ENCODE results near the gene PTPRF.

Gene PTPRF

GRCh38 chr1:43621386-43621785 lies 90.7 kb downstream of the PTPRF start:
- TF ChIP-seq TARDBP (IDR thresholded peaks at IDR 0.05) (no peak), ZNF384 (IDR thresholded peaks at IDR 0.05) (no peak), ARNT (IDR thresholded peaks at IDR 0.05) (no peak), SUZ12 (IDR thresholded peaks at IDR 0.05) (no peak), NFRKB (IDR thresholded peaks at IDR 0.05) (no peak), HDGF (IDR thresholded peaks at IDR 0.05; ENCODE audit: borderline replicate concordance) (no peak), FOXK2 (IDR thresholded peaks at IDR 0.05) (no peak), BHLHE40 (IDR thresholded peaks at IDR 0.05; ENCODE audit: borderline replicate concordance) (no peak), L3MBTL2 (conservative IDR thresholded peaks at IDR 0.05) (no peak), FOXA1 (IDR thresholded peaks at IDR 0.05) (no peak), FOXM1 (IDR thresholded peaks at IDR 0.05; ENCODE audit: borderline replicate concordance) (no peak), LEF1 (IDR thresholded peaks at IDR 0.05; ENCODE audit: borderline replicate concordance) (no peak)
- POLR2A ChIA-PET, result interaction anchor here (1.5 kb wide), 1 partner anchor 29 kb away, joined by 3 read pairs; the partner anchor contains the start of gene KDM4A
- CTCF ChIA-PET, result no interaction called here
- DNase-seq (ENCODE audit: extremely low spot score), result no peak

GRCh38 chr1:43621861-43622260 lies 91.2 kb downstream of the PTPRF start:
- DNase-seq (ENCODE audit: extremely low spot score), result no peak
- ChIA-PET POLR2A (interaction anchor here (1.5 kb wide), 1 partner anchor 29 kb away, joined by 3 read pairs; the partner anchor contains the start of gene KDM4A), CTCF (no interaction called here)

GRCh38 chr1:43622471-43622870 lies 91.8 kb downstream of the PTPRF start:
- no peak for DNase-seq (ENCODE audit: extremely low spot score)
- CTCF ChIA-PET, result no interaction called here

More at GRCh38 chr1:43621861-43622260, 91.2 kb downstream of the PTPRF start:
- TF ChIP-seq NFRKB (IDR thresholded peaks at IDR 0.05) (no peak), LEF1 (IDR thresholded peaks at IDR 0.05; ENCODE audit: borderline replicate concordance) (no peak), ARNT (IDR thresholded peaks at IDR 0.05) (no peak), SUZ12 (IDR thresholded peaks at IDR 0.05) (no peak), SP1 (IDR thresholded peaks at IDR 0.05) (no peak), TARDBP (IDR thresholded peaks at IDR 0.05) (no peak), FOXA1 (IDR thresholded peaks at IDR 0.05) (no peak), L3MBTL2 (conservative IDR thresholded peaks at IDR 0.05) (no peak), HDGF (IDR thresholded peaks at IDR 0.05; ENCODE audit: borderline replicate concordance) (no peak), BHLHE40 (IDR thresholded peaks at IDR 0.05; ENCODE audit: borderline replicate concordance) (no peak), PKNOX1 (IDR thresholded peaks at IDR 0.05) (no peak), CTBP1 (IDR thresholded peaks at IDR 0.05; ENCODE audit: borderline replicate concordance) (no peak), FOXK2 (IDR thresholded peaks at IDR 0.05) (no peak), FOXM1 (IDR thresholded peaks at IDR 0.05; ENCODE audit: borderline replicate concordance) (no peak), ELF4 (IDR thresholded peaks at IDR 0.05) (no peak), ZNF384 (IDR thresholded peaks at IDR 0.05) (no peak)

GRCh38 chr1:43622901-43623780 lies 92.5 kb downstream of the PTPRF start:
- ChIA-PET CTCF (interaction anchor here (0.6 kb wide), 1 partner anchor 312 kb away, joined by 3 read pairs; no protein-coding TSS in a partner anchor), POLR2A (no interaction called here)
- TF ChIP-seq CTBP1 (IDR thresholded peaks at IDR 0.05; ENCODE audit: borderline replicate concordance), result no peak
- TF ChIP-seq ARNT (IDR thresholded peaks at IDR 0.05), result no peak
- TF ChIP-seq FOXA1 (IDR thresholded peaks at IDR 0.05), result no peak
- TF ChIP-seq SUZ12 (IDR thresholded peaks at IDR 0.05), result no peak
- TF ChIP-seq NFRKB (IDR thresholded peaks at IDR 0.05), result no peak
- TF ChIP-seq LEF1 (IDR thresholded peaks at IDR 0.05; ENCODE audit: borderline replicate concordance), result no peak
- TF ChIP-seq ZNF384 (IDR thresholded peaks at IDR 0.05), result no peak
- TF ChIP-seq FOXM1 (IDR thresholded peaks at IDR 0.05; ENCODE audit: borderline replicate concordance), result no peak
- no peak for TF ChIP-seq HDGF (IDR thresholded peaks at IDR 0.05; ENCODE audit: borderline replicate concordance)
- TF ChIP-seq L3MBTL2 (conservative IDR thresholded peaks at IDR 0.05), result no peak
- no peak for DNase-seq (ENCODE audit: extremely low spot score)

More at GRCh38 chr1:43622471-43622870, 91.8 kb downstream of the PTPRF start:
- POLR2A ChIA-PET, result interaction anchor here (1.5 kb wide), 1 partner anchor 28 kb away, joined by 3 read pairs; the partner anchor contains the start of gene KDM4A
- TF ChIP-seq NFRKB (IDR thresholded peaks at IDR 0.05) (no peak), ARNT (IDR thresholded peaks at IDR 0.05) (no peak), L3MBTL2 (conservative IDR thresholded peaks at IDR 0.05) (no peak), BHLHE40 (IDR thresholded peaks at IDR 0.05; ENCODE audit: borderline replicate concordance) (no peak), LEF1 (IDR thresholded peaks at IDR 0.05; ENCODE audit: borderline replicate concordance) (no peak), FOXM1 (IDR thresholded peaks at IDR 0.05; ENCODE audit: borderline replicate concordance) (no peak), HDGF (IDR thresholded peaks at IDR 0.05; ENCODE audit: borderline replicate concordance) (no peak), TARDBP (IDR thresholded peaks at IDR 0.05) (no peak), SUZ12 (IDR thresholded peaks at IDR 0.05) (no peak), SP1 (IDR thresholded peaks at IDR 0.05) (no peak), ELF4 (IDR thresholded peaks at IDR 0.05) (no peak), PKNOX1 (IDR thresholded peaks at IDR 0.05) (no peak), CTBP1 (IDR thresholded peaks at IDR 0.05; ENCODE audit: borderline replicate concordance) (no peak), ZNF384 (IDR thresholded peaks at IDR 0.05) (no peak), FOXA1 (IDR thresholded peaks at IDR 0.05) (no peak), FOXK2 (IDR thresholded peaks at IDR 0.05) (no peak)

GRCh38 chr1:43625063-43625780 lies 94.5 kb downstream of the PTPRF start:
- CTCF ChIA-PET, result no interaction called here
- no peak for DNase-seq (ENCODE audit: extremely low spot score)
- no peak for TF ChIP-seq TARDBP (IDR thresholded peaks at IDR 0.05)
- no peak for TF ChIP-seq SP1 (IDR thresholded peaks at IDR 0.05)
- POLR2A ChIA-PET, result no interaction called here

All from HEK293T (cell line).